ENCODE measurements around the gene SARDH.

DNA sequence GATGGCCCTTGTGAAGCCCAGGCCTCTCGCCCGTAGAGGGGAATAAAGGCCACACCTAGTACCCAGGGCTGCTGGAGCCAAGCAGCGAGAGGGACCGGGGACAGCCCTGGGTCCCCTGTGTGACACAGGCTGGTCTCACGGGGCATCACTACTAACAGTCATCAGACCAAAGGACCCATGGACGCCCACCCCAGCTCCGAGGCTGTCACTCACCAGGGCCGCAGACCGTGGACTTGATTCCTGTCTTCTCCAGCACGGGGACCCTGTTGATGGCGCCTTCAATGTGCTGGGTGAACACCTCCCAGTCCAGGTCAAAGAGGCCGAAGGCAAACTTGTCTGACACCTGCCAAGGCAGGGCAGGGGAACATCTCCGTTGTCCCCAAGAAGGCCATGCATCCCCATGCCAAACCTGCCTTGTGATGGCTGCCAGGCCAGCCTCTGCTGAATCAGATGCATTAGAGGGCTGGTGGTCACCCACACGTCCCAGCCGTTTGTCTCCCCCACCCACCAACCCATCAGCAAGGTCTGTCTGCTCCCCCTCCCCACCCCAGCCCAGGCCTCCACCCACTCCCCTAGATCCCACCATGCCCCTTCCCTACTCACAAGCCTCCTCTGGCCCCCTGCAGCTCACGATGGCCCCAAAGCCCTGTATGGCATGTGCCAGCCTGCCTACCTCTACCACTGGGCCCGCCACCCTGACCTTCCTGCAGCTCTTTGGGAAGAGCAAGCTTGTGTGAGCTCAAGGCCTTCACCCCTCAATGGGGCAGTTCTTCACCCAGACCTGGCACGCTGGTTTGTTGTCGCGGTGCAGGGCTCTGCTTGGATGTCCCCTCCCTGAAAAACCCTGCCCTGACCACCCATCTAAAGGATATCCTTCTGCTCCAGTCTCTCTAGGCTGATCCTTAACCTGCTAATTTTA lies 20.8 kb downstream of the SARDH start:
- TF ChIP-seq, protein P1, sequence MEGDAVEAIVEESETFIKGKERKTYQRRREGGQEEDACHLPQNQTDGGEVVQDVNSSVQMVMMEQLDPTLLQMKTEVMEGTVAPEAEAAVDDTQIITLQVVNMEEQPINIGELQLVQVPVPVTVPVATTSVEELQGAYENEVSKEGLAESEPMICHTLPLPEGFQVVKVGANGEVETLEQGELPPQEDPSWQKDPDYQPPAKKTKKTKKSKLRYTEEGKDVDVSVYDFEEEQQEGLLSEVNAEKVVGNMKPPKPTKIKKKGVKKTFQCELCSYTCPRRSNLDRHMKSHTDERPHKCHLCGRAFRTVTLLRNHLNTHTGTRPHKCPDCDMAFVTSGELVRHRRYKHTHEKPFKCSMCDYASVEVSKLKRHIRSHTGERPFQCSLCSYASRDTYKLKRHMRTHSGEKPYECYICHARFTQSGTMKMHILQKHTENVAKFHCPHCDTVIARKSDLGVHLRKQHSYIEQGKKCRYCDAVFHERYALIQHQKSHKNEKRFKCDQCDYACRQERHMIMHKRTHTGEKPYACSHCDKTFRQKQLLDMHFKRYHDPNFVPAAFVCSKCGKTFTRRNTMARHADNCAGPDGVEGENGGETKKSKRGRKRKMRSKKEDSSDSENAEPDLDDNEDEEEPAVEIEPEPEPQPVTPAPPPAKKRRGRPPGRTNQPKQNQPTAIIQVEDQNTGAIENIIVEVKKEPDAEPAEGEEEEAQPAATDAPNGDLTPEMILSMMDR (IDR thresholded peaks at IDR 0.05) = no peak
- TF ChIP-seq POLR2A (IDR thresholded peaks at IDR 0.05) = no peak

All from heart left ventricle (tissue), 13 donors.